ENCODE measurements around the gene NUDT9. TPM values are rescaled to one million over a fixed set of nuclear protein-coding genes. Genes with fewer than 3 reads are reported as not detected.
"Not testable (repeated sequence)": the region's sequence is repeated elsewhere in the genome, so short reads cannot be mapped to it uniquely, and the experiment has no call there.

Gene NUDT9
- total RNA-seq, 1 experiment from 2014 or later, result 25.4 TPM

GRCh38 chr4:87424099-87424543 lies 1.7 kb downstream of the NUDT9 start:
- CTCF ChIA-PET, result interaction anchor here (0.6 kb wide), 1 partner anchor 12 kb away, joined by 3 read pairs; no protein-coding TSS in a partner anchor
- Mint-ChIP-seq H3K27ac (peak overlapping the region; percentile 74; the same call in 1 of the 2 replicates), H3K4me3 (peak overlapping the region; percentile 93), H3K4me1 (peaks cover 36% of the 10 kb centered on the region)
- ATAC-seq; H3K9me3 Mint-ChIP-seq; H3K36me3 Mint-ChIP-seq; H3K27me3 Mint-ChIP-seq (ENCODE audit: low read depth); DNase-seq (ENCODE audit: low spot score); POLR2A ChIA-PET: not testable (repeated sequence)

- peaks cover 35% of the 10 kb centered on the region for H3K4me1 Mint-ChIP-seq
- ChIA-PET POLR2A (no interaction called here), CTCF (interaction anchor here (1.0 kb wide), 1 partner anchor 35 kb away, joined by 4 read pairs; the partner anchor contains the start of gene HSD17B11)
These were observed 3.3 kb downstream of the NUDT9 start for GRCh38 chr4:87425711-87426110.

More at GRCh38 chr4:87425711-87426110, 3.3 kb downstream of the NUDT9 start:
- Mint-ChIP-seq H3K36me3 (no peaks in the 10 kb centered on the region), H3K9me3 (no peaks in the 10 kb centered on the region), H3K27me3 (ENCODE audit: low read depth) (no peaks in the 10 kb centered on the region), H3K27ac (no peak overlapping the region), H3K4me3 (no peak overlapping the region)
- TF ChIP-seq ZNF425 (CRISPR knock-in tag; conservative IDR thresholded peaks at IDR 0.05), result no peak
- TF ChIP-seq NFE2L1 (CRISPR knock-in tag; IDR thresholded peaks at IDR 0.05), result no peak
- TF ChIP-seq SOX15 (CRISPR knock-in tag; IDR thresholded peaks at IDR 0.05), result no peak
- TF ChIP-seq TP53 (CRISPR knock-in tag; IDR thresholded peaks at IDR 0.05), result no peak
- no peak for TF ChIP-seq SMAD3 (CRISPR knock-in tag; IDR thresholded peaks at IDR 0.05; ENCODE audit: borderline replicate concordance)
- no peak for TF ChIP-seq CTCF (IDR thresholded peaks at IDR 0.05)
- TF ChIP-seq ATF2 (CRISPR knock-in tag; IDR thresholded peaks at IDR 0.05; ENCODE audit: borderline replicate concordance, low read depth), result no peak
- TF ChIP-seq RELA (CRISPR knock-in tag; IDR thresholded peaks at IDR 0.05; ENCODE audit: borderline replicate concordance), result no peak
- no peak for TF ChIP-seq ZNF121 (CRISPR knock-in tag; IDR thresholded peaks at IDR 0.05)
- TF ChIP-seq MLX (CRISPR knock-in tag; IDR thresholded peaks at IDR 0.05), result no peak
- no peak for TF ChIP-seq ZNF416 (CRISPR knock-in tag; IDR thresholded peaks at IDR 0.05)
- TF ChIP-seq PREB (CRISPR knock-in tag; IDR thresholded peaks at IDR 0.05; ENCODE audit: borderline replicate concordance), result no peak
- no peak for TF ChIP-seq NR1H2 (CRISPR knock-in tag; IDR thresholded peaks at IDR 0.05)
- TF ChIP-seq ZBTB43 (CRISPR knock-in tag; IDR thresholded peaks at IDR 0.05), result no peak
- no peak for TF ChIP-seq NFYB (CRISPR knock-in tag; conservative IDR thresholded peaks at IDR 0.05; ENCODE audit: low read depth)
- no peak for TF ChIP-seq ZNF423 (CRISPR knock-in tag; IDR thresholded peaks at IDR 0.05)
- TF ChIP-seq PRRX2 (CRISPR knock-in tag; IDR thresholded peaks at IDR 0.05), result no peak
- no peak for ATAC-seq
- no peak for DNase-seq (ENCODE audit: low spot score)

Data from WTC11 (cell line).